Trophoblast cell (in vitro differentiated cells and primary cell): ENCODE results near the gene SS18.
A peak's percentile ranks its signal among the peaks of the same experiment; 100 is the strongest.

Source experiments
- DNase-seq, 2 donors: peaks; one replicate each; pipeline ENCODE4 v3.0.0-alpha.2; 2016
- H2AFZ ChIP-seq: 2 replicates; pipeline ENCODE4 v1.6.1; 2013; ENCODE audit warnings: low read length, moderate library complexity, mild to moderate bottlenecking; ENCODE audit not compliant: insufficient read depth, poor library complexity
- H2AK5ac ChIP-seq: 2 replicates; pipeline ENCODE4 v1.6.1; 2013; ENCODE audit warnings: mild to moderate bottlenecking, low read length
- H2BK120ac ChIP-seq: 2 replicates; pipeline ENCODE4 v1.6.1; 2013; ENCODE audit warnings: low read length, mild to moderate bottlenecking, moderate library complexity; ENCODE audit not compliant: insufficient read depth, poor library complexity
- H2BK12ac ChIP-seq: 2 replicates; pipeline ENCODE4 v1.6.1; 2013; ENCODE audit warnings: mild to moderate bottlenecking, low read length, moderate library complexity
- H2BK5ac ChIP-seq: 2 replicates; pipeline ENCODE4 v1.6.1; 2013; ENCODE audit warnings: low read length, low read depth, moderate library complexity, mild to moderate bottlenecking; ENCODE audit not compliant: poor library complexity
- H3K14ac ChIP-seq: 2 replicates; pipeline ENCODE4 v1.6.1; 2013; ENCODE audit warnings: mild to moderate bottlenecking, low read length
- H3K18ac ChIP-seq: 2 replicates; pipeline ENCODE4 v1.6.1; 2013; ENCODE audit warnings: mild to moderate bottlenecking, low read length
- H3K23ac ChIP-seq: 2 replicates; pipeline ENCODE4 v1.6.1; 2013; ENCODE audit warnings: low read length
- H3K27ac ChIP-seq: 2 replicates; pipeline ENCODE4 v1.5.1; 2013; ENCODE audit warnings: low read depth, mild to moderate bottlenecking, inconsistent platforms, low read length, moderate library complexity
- H3K27me3 ChIP-seq: 2 replicates; pipeline ENCODE4 v1.6.1; 2013; ENCODE audit warnings: inconsistent platforms, mild to moderate bottlenecking, low read length, moderate library complexity; ENCODE audit not compliant: insufficient read depth
- H3K36me3 ChIP-seq, 2 experiments: 1 replicate in 1 of 2; 2 replicates in 1 of 2; pipeline ENCODE4 v1.6.1; 2013; ENCODE audit warnings: low read length in 2 of 2, mild to moderate bottlenecking in 2 of 2, moderate library complexity in 1 of 2; ENCODE audit not compliant: insufficient read depth in 2 of 2, control insufficient read depth in 1 of 2
- H3K4ac ChIP-seq: 2 replicates; pipeline ENCODE4 v1.6.1; 2013; ENCODE audit warnings: low read depth, mild to moderate bottlenecking, low read length, moderate library complexity
- H3K4me1 ChIP-seq, 2 experiments: 1 replicate in 1 of 2; 2 replicates in 1 of 2; pipeline ENCODE4 v1.6.1; 2013; ENCODE audit warnings: low read length in 2 of 2, mild to moderate bottlenecking in 2 of 2, moderate library complexity in 1 of 2; ENCODE audit not compliant: insufficient read depth in 2 of 2, control insufficient read depth in 1 of 2
- H3K4me2 ChIP-seq: 2 replicates; pipeline ENCODE4 v1.6.1; 2013; ENCODE audit warnings: inconsistent platforms, mild to moderate bottlenecking, low read length, moderate library complexity
- H3K4me3 ChIP-seq: 2 replicates; pipeline ENCODE4 v1.5.1; 2013; ENCODE audit warnings: mild to moderate bottlenecking, low read depth, low read length, inconsistent platforms
- H3K79me1 ChIP-seq: one replicate; pipeline ENCODE4 v1.6.1; 2013; ENCODE audit warnings: low read length
- H3K79me2 ChIP-seq: 2 replicates; pipeline ENCODE4 v1.6.1; 2013; ENCODE audit warnings: low read length, mild to moderate bottlenecking; ENCODE audit not compliant: control insufficient read depth, insufficient read depth, poor library complexity
- H3K9ac ChIP-seq: 2 replicates; pipeline ENCODE4 v1.6.1; 2013; ENCODE audit warnings: mild to moderate bottlenecking, low read length
- H3K9me3 ChIP-seq: 2 replicates; pipeline ENCODE4 v1.6.1; 2013; ENCODE audit warnings: low read depth, mild to moderate bottlenecking, control low read depth, inconsistent platforms, low read length; ENCODE audit not compliant: insufficient read depth
- H4K12ac ChIP-seq: 2 replicates; pipeline ENCODE4 v1.6.1; 2013; ENCODE audit warnings: low read depth, mild to moderate bottlenecking, low read length, moderate library complexity
- H4K8ac ChIP-seq: 2 replicates; pipeline ENCODE4 v1.6.1; 2013; ENCODE audit warnings: low read depth, mild to moderate bottlenecking, low read length, moderate library complexity
- H4K91ac ChIP-seq: one replicate; pipeline ENCODE4 v1.6.1; 2013; ENCODE audit warnings: low read depth, mild to moderate bottlenecking, low read length, moderate library complexity
- WGBS: extraction: QIAGEN DNeasy Blood & Tissue Kit; methylation state at CpG from one replicate; pipeline ENCODE4 v1.1.7; 2013; ENCODE audit warnings: missing lambda C conversion rate; ENCODE audit not compliant: insufficient read length, insufficient coverage; ENCODE audit errors: extremely low coverage; 5-methylcytosine and 5-hydroxymethylcytosine counted together

The SS18 gene

GRCh38 chr18:26119246-26119645 is 28.8 kb upstream of the SS18 start:
- Histone ChIP-seq H3K9ac (no peak overlapping the region), H2BK120ac (no peak overlapping the region), H3K36me3 (no peaks in the 10 kb centered on the region), H3K79me1 (no peaks in the 10 kb centered on the region), H4K8ac (no peak overlapping the region), H3K18ac (no peak overlapping the region), H2BK12ac (no peak overlapping the region), H3K9me3 (peaks cover 2% of the 10 kb centered on the region), H3K14ac (no peak overlapping the region), H2BK5ac (no peak overlapping the region), H2AFZ (no peak overlapping the region), H3K27ac (no peak overlapping the region), H3K4me2 (no peak overlapping the region), H3K27me3 (no peaks in the 10 kb centered on the region), H4K91ac (no peak overlapping the region), H2AK5ac (no peak overlapping the region), H3K4me1 (no peaks in the 10 kb centered on the region), H3K4ac (no peak overlapping the region), H3K79me2 (no peaks in the 10 kb centered on the region), H3K23ac (no peak overlapping the region), H3K4me3 (no peak overlapping the region), H4K12ac (no peak overlapping the region)
- no CpG with 5 or more reads among the region's 5 CpGs for WGBS
- DNase-seq = no peak

- Histone ChIP-seq H3K79me1 (no peaks in the 10 kb centered on the region), H3K18ac (no peak overlapping the region), H3K14ac (no peak overlapping the region), H2AFZ (no peak overlapping the region), H3K36me3 (no peaks in the 10 kb centered on the region), H2AK5ac (no peak overlapping the region), H4K8ac (no peak overlapping the region), H3K4me2 (no peak overlapping the region), H2BK120ac (no peak overlapping the region), H3K9ac (no peak overlapping the region), H3K27ac (no peak overlapping the region), H3K4ac (no peak overlapping the region), H2BK5ac (no peak overlapping the region), H4K12ac (no peak overlapping the region), H3K23ac (no peak overlapping the region), H2BK12ac (no peak overlapping the region), H3K79me2 (no peaks in the 10 kb centered on the region), H4K91ac (no peak overlapping the region), H3K9me3 (no peaks in the 10 kb centered on the region), H3K4me1 (no peaks in the 10 kb centered on the region), H3K4me3 (no peak overlapping the region), H3K27me3 (no peaks in the 10 kb centered on the region)
- WGBS = no CpG with 5 or more reads among the region's 1 CpG
- no peak for DNase-seq
These were observed 13.6 kb upstream of the SS18 start for GRCh38 chr18:26104035-26104434.

- no peak overlapping the region for H2AFZ ChIP-seq
- no peak overlapping the region for H4K8ac ChIP-seq
- no peak overlapping the region for H3K9ac ChIP-seq
- no peak overlapping the region for H3K4me3 ChIP-seq
- H3K27ac ChIP-seq = no peak overlapping the region
- no peaks in the 10 kb centered on the region for H3K79me2 ChIP-seq
- no peak overlapping the region for H2BK120ac ChIP-seq
- no peaks in the 10 kb centered on the region for H3K4me1 ChIP-seq
- H3K23ac ChIP-seq = no peak overlapping the region
- H4K91ac ChIP-seq = no peak overlapping the region
- no CpG with 5 or more reads among the region's 5 CpGs for WGBS
- H3K79me1 ChIP-seq = no peaks in the 10 kb centered on the region
- peak; percentile 16 to 21 for DNase-seq
- no peak overlapping the region for H3K18ac ChIP-seq
- no peak overlapping the region for H3K14ac ChIP-seq
- no peak overlapping the region for H2BK12ac ChIP-seq
- H2BK5ac ChIP-seq = no peak overlapping the region
- no peak overlapping the region for H3K4ac ChIP-seq
- no peaks in the 10 kb centered on the region for H3K36me3 ChIP-seq
- no peak overlapping the region for H2AK5ac ChIP-seq
- H4K12ac ChIP-seq = no peak overlapping the region
- no peak overlapping the region for H3K4me2 ChIP-seq
- H3K27me3 ChIP-seq = no peaks in the 10 kb centered on the region
- H3K9me3 ChIP-seq = no peaks in the 10 kb centered on the region
These were observed 13.2 kb upstream of the SS18 start for GRCh38 chr18:26103579-26103978.

DNA sequence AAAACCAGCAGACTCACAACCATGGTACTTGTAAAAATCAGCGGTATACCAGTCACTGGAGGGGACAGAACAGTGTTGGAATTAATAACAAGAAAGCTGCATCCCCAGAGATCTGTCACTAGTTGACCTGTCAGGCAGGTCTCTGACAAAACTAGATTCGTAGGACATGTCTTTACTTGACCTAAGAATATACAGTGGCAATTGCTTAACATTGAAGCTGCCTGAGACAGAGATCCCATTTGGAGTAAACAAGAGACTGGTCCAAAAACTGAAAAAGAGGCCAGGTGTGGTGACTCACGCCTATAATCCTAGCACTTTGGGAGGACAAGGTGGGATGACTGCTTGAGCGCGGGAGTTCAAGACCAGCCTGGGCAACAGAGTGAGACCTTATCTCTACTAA is 7.2 kb upstream of the SS18 start:
- Histone ChIP-seq H4K8ac (no peak overlapping the region), H3K9me3 (no peaks in the 10 kb centered on the region), H3K27me3 (no peaks in the 10 kb centered on the region), H3K9ac (no peak overlapping the region), H3K79me1 (no peaks in the 10 kb centered on the region), H2AFZ (no peak overlapping the region), H2BK120ac (no peak overlapping the region), H3K4me3 (no peak overlapping the region), H3K27ac (no peak overlapping the region), H2BK12ac (no peak overlapping the region), H3K4me1 (no peaks in the 10 kb centered on the region), H3K79me2 (no peaks in the 10 kb centered on the region), H4K91ac (no peak overlapping the region), H2BK5ac (no peak overlapping the region), H3K14ac (no peak overlapping the region), H3K4ac (no peak overlapping the region), H3K23ac (no peak overlapping the region), H2AK5ac (no peak overlapping the region), H3K4me2 (no peak overlapping the region), H4K12ac (no peak overlapping the region), H3K36me3 (no peaks in the 10 kb centered on the region), H3K18ac (no peak overlapping the region)
- peak in 1 of 2 donors; percentile 7 for DNase-seq
- WGBS = no CpG with 5 or more reads among the region's 5 CpGs
